ENCODE data around the gene PIM1. TPM values are rescaled to one million over a fixed set of nuclear protein-coding genes. Genes with fewer than 3 reads are reported as not detected.
"Not testable (repeated sequence)": the region's sequence is repeated elsewhere in the genome, so short reads cannot be mapped to it uniquely, and the experiment has no call there.

PIM1 gene
- total and polyA plus RNA-seq, 3 donors from 2014 or later: 20.4 to 30.8 (median 28.0) TPM

DNA sequence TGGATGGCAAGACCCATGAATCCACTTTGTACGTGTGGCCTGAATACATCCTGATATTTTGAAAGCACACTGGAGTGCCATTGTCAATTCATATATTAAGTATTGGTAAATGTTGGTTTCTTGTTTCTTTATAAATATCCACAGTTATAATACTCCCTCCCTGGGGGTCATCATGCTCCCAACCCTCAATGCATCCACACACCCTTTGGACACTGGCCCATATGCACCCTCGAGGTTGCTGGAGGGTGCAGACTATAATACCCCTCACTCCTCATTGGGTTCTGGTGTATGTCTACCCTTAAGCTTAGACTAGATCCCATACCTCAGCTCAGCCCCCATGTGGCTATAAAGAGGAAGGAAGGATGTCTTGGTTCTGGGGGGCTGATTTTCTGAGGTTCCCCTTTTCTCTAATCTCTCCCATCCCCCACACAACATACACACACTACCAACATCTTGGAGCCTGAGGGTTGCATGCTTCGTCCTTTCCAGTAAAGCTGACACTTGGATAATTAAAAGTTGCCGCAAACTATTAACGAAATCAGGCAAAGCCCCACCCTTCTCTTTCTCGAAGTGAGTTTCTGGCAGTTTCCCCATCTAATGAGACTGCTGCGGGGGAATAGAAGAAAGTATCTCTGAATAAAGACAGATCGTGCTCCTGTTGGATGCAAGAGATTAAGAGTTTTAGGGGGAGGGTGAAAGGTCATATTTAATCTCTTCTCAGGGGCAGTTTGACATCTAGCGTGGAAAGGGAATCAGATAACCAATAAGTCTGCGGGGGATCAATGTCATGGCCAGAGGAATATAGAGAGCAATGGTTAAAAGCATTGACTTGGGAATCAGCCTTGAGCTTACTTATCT lies 7.4 kb downstream of the PIM1 start:
- intact Hi-C loops (cut with DNase I; ENCODE audit: low total_unique reads): loop anchor here (10.0 kb wide), 1 partner anchor 153 kb away; no protein-coding TSS in a partner anchor
- no peak overlapping the region for H3K27ac ChIP-seq
- DNase-seq: no peak
- WGBS, 2 donors: 67 to 72% methylated on average over 10 of the region's 10 CpGs
- no peaks in the 10 kb centered on the region for H3K27me3 ChIP-seq
- TF ChIP-seq, protein P1, sequence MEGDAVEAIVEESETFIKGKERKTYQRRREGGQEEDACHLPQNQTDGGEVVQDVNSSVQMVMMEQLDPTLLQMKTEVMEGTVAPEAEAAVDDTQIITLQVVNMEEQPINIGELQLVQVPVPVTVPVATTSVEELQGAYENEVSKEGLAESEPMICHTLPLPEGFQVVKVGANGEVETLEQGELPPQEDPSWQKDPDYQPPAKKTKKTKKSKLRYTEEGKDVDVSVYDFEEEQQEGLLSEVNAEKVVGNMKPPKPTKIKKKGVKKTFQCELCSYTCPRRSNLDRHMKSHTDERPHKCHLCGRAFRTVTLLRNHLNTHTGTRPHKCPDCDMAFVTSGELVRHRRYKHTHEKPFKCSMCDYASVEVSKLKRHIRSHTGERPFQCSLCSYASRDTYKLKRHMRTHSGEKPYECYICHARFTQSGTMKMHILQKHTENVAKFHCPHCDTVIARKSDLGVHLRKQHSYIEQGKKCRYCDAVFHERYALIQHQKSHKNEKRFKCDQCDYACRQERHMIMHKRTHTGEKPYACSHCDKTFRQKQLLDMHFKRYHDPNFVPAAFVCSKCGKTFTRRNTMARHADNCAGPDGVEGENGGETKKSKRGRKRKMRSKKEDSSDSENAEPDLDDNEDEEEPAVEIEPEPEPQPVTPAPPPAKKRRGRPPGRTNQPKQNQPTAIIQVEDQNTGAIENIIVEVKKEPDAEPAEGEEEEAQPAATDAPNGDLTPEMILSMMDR (IDR thresholded peaks at IDR 0.05): no peak
- TF ChIP-seq POLR2A (IDR thresholded peaks at IDR 0.05): no peak
- H3K9me3 ChIP-seq: no peaks in the 10 kb centered on the region
- H3K4me3 ChIP-seq: no peak overlapping the region
- peaks cover 9% of the 10 kb centered on the region for H3K4me1 ChIP-seq
- no peaks in the 10 kb centered on the region for H3K36me3 ChIP-seq (ENCODE audit: low read depth, missing control alignments)

DNA sequence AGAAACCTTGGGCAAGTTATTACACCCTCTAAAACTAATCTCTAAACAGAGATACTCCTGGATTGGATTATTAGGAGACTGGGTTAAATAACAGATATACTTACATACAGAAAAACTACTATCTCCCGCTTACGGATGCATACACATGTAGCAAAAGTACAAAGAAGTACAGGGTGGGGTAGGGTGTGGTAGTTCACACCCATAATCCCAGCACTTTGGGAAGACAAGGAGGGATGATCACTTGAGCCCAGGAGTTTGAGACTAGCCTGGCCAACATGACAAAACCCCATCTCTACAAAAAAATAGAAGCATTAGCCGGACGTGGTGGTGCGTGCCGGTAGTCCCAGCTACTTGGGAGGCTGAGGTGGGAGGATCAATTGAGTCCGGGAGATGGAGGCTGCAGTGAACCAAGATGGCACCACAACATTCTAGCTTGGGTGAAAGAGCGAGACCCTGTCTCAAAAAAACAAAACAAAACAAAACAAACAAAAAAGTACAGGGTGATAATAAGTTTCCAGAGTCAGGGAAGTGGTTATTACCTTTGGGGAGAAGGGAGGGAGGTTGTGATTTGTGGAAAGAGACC lies 8.1 kb downstream of the PIM1 start:
- no peak overlapping the region for H3K27ac ChIP-seq
- TF ChIP-seq POLR2A (IDR thresholded peaks at IDR 0.05): no peak
- TF ChIP-seq, protein P1 (IDR thresholded peaks at IDR 0.05): no peak
- 91 to 93% methylated on average over 8 of the region's 8 CpGs for WGBS, 2 donors
- no peaks in the 10 kb centered on the region for H3K27me3 ChIP-seq
- intact Hi-C loops (cut with DNase I; ENCODE audit: low total_unique reads): loop anchor here (10.0 kb wide), 1 partner anchor 153 kb away; no protein-coding TSS in a partner anchor
- H3K4me1 ChIP-seq: peaks cover 2% of the 10 kb centered on the region
- DNase-seq: no peak
- H3K4me3 ChIP-seq: no peak overlapping the region
- no peaks in the 10 kb centered on the region for H3K36me3 ChIP-seq (ENCODE audit: low read depth, missing control alignments)
- H3K9me3 ChIP-seq: no peaks in the 10 kb centered on the region

DNA sequence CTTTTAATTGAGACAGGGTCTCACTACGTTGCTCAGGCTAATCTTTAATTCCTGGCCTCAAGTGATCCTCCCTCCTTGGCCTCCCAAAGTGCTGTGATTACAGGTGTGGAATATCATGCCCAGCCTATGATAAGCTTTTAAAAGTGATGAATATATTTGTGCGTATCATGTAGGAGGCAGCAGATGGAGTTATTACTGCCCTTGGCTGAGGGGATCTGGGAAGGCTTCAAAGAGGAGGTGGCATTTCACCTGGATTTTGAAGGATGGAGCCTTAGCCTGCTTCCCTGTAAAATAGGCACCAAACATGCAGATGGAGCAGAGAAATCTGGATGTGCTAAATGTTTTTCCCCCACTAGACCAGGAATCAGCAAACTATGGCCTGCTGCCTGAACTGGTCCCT lies 10.1 kb downstream of the PIM1 start:
- no peaks in the 10 kb centered on the region for H3K4me1 ChIP-seq
- no peaks in the 10 kb centered on the region for H3K9me3 ChIP-seq
- TF ChIP-seq, protein P1 (IDR thresholded peaks at IDR 0.05): no peak
- no peak for TF ChIP-seq POLR2A (IDR thresholded peaks at IDR 0.05)
- no peaks in the 10 kb centered on the region for H3K27me3 ChIP-seq
- no peak overlapping the region for H3K4me3 ChIP-seq
- intact Hi-C loops (cut with DNase I; ENCODE audit: low total_unique reads): no loop called here
- no peaks in the 10 kb centered on the region for H3K36me3 ChIP-seq (ENCODE audit: low read depth, missing control alignments)
- 86 to 89% methylated on average over 2 of the region's 2 CpGs for WGBS, 2 donors
- no peak overlapping the region for H3K27ac ChIP-seq
- no peak for DNase-seq

DNA sequence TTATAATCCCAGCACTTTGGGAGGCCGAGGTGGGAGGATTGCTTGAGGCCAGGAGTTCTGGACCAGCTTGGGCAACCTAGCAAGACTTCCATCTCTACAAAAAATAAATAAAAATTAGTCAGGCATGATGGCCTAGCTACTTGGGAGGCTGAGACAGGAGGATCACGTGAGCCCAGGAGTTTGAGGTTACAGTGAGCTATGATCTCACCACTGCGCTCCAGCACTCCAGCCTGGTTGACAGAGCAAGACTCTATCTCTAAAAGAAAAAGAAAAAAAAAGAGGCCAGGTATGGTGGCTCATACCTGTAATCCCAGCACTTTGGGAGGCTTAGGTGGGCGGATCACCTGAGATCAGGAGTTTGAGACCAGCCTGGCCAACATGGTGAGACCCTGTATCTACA lies 10.7 kb downstream of the PIM1 start:
- H3K4me1 ChIP-seq; H3K4me3 ChIP-seq; H3K27me3 ChIP-seq; H3K27ac ChIP-seq; H3K36me3 ChIP-seq (ENCODE audit: low read depth, missing control alignments); intact Hi-C loops (cut with DNase I; ENCODE audit: low total_unique reads); H3K9me3 ChIP-seq; DNase-seq: not testable (repeated sequence)
- WGBS, 2 donors: 95 to 98% methylated on average over 4 of the region's 4 CpGs

DNA sequence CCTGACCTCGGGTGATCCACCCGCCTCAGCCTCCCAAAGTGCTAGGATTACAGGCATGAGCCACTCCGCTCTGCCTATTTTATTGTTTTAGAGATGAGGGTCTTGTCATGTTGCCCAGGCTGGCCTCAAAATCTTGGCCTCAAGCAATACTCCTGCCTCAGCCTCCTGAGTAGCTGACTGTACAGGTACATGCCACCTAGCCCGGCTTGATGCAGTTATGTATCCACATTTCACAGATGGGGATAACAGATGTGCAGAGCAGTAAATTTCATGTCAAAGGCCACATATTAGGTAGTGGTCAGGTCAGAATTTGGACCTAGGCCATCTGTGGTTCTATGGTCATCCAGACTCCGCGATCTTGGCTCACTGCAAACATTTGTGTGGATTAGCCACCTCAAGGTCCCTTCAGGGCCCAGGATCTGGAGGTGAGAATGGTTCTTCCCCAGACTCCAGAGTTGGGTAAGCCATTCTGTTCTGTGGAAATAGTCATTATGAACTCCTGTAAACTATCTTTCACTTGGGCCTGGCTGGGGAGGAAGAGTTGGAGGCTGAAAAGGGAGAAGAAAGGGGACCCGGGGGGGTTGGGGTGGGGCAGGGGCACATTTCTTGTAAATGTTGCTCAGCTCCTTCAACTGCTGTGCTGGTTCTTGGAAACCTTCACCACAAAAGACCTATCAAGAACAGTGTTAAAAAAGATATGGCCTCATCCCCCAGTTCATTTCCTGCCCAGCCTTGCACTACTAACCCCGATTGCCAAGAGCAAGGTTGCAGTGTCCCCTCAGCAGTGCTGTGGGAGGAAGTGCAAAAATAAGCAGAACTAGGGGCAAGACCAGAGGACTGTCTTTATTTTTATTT lies 13.0 kb downstream of the PIM1 start:
- TF ChIP-seq, protein P1 (IDR thresholded peaks at IDR 0.05): no peak
- TF ChIP-seq POLR2A (IDR thresholded peaks at IDR 0.05): no peak
- 76 to 78% methylated on average over 8 of the region's 8 CpGs for WGBS, 2 donors
- Histone ChIP-seq H3K4me1 (no peaks in the 10 kb centered on the region), H3K27me3 (no peaks in the 10 kb centered on the region), H3K27ac (no peak overlapping the region), H3K9me3 (no peaks in the 10 kb centered on the region), H3K36me3 (ENCODE audit: low read depth, missing control alignments) (no peaks in the 10 kb centered on the region), H3K4me3 (no peak overlapping the region)
- DNase-seq: no peak
- intact Hi-C loops (cut with DNase I; ENCODE audit: low total_unique reads): no loop called here

DNA sequence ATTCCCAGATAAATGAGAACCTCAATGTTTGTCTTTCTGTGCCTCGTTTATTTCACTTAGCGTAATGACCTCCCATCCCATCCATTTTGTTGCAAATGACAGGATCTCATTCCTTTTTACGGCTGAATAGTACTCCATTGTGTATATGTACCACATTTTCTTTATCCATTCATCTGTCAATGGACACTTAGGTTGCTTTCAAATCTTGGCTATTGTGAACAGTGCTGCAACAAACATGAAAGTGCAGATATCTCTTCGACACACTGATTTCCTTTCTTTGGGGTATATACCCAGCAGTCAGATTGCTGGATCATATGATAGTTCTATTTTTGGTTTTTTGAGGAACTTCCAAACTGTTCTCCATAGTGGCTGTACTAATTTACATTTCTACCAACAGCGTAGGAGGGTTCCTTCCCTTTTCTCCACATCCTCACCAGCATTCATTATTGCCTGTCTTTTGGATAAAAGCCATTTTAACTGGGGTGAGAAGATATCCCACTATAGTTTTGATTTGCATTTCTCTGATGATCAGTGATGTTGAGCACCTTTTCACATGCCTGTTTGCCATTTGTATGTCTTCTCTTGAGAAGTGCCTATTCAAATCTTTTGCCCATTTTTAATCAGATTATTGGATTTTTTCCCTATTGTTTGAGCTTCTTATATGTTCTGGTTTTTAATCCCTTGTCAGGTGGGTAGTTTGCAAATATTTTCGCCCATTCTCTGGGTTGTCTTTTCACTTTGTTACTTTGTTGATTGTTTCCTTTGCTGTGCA lies 16.2 kb downstream of the PIM1 start:
- H3K9me3 ChIP-seq; H3K4me1 ChIP-seq; H3K4me3 ChIP-seq; intact Hi-C loops (cut with DNase I; ENCODE audit: low total_unique reads); H3K27ac ChIP-seq; H3K27me3 ChIP-seq; DNase-seq; H3K36me3 ChIP-seq (ENCODE audit: low read depth, missing control alignments): not testable (repeated sequence)
- WGBS, 2 donors: 78 to 81% methylated on average over 6 of the region's 6 CpGs
